A549 (cell line): ENCODE data around the gene TRIM9.

Experiments
- BHLHE40 ChIP-seq: IDR thresholded peaks from 2 replicates; pipeline ENCODE4 v1.6.1; 2012; ENCODE audit warnings: low read depth, low read length, inconsistent platforms
- CHD2 ChIP-seq: fragments of 150-350 bp; IDR thresholded peaks from 2 replicates; pipeline ENCODE4 v1.6.1; 2014; ENCODE audit warnings: low read length; ENCODE audit not compliant: partially characterized antibody
- CTCF ChIP-seq: fragments of >200 bp; sonication (Bioruptor Twin); formaldehyde crosslinking; IDR thresholded peaks from 3 replicates; pipeline ENCODE4 v1.5.1; 2016
- E2F6 ChIP-seq: IDR thresholded peaks from 2 replicates; pipeline ENCODE4 v1.6.1; 2012; ENCODE audit warnings: low read depth, borderline replicate concordance
- EP300 ChIP-seq, 2 experiments: fragments of >200 bp; sonication (Bioruptor Twin); formaldehyde crosslinking; IDR thresholded peaks; 2 replicates in 1 of 2; 3 replicates in 1 of 2; pipeline ENCODE4 v1.6.1; 2016 to 2017
- KDM1A ChIP-seq: fragments of 200-600 bp; sonication (generic); IDR thresholded peaks from 2 replicates; pipeline ENCODE4 v1.6.1; 2016; ENCODE audit warnings: low read depth, mild to moderate bottlenecking
- MAX ChIP-seq: IDR thresholded peaks from 2 replicates; pipeline ENCODE4 v1.6.1; 2012
- PBX3 ChIP-seq: IDR thresholded peaks from 2 replicates; pipeline ENCODE4 v1.6.1; 2012
- PHF8 ChIP-seq: fragments of 200-600 bp; sonication (generic); IDR thresholded peaks from 2 replicates; pipeline ENCODE4 v1.6.1; 2016; ENCODE audit warnings: low read depth, mild to moderate bottlenecking, antibody characterized with exemption, moderate library complexity, borderline replicate concordance
- POLR2A ChIP-seq: IDR thresholded peaks from 2 replicates; pipeline ENCODE4 v1.6.1; 2012; ENCODE audit warnings: mild to moderate bottlenecking, low read length
- USF2 ChIP-seq: fragments of 450-650 bp; IDR thresholded peaks from 2 replicates; pipeline ENCODE4 v1.6.1; 2014; ENCODE audit warnings: antibody characterized with exemption
- ZFP36 ChIP-seq: fragments of 450-650 bp; IDR thresholded peaks from 2 replicates; pipeline ENCODE4 v1.6.1; 2014; ENCODE audit warnings: borderline replicate concordance; ENCODE audit not compliant: partially characterized antibody

- no peak for TF ChIP-seq BHLHE40
- no peak for TF ChIP-seq E2F6
- TF ChIP-seq ZFP36, result no peak
- TF ChIP-seq POLR2A, result no peak
- no peak for TF ChIP-seq EP300 (IDR thresholded peaks at IDR 0.05)
- no peak for TF ChIP-seq PHF8
- no peak for TF ChIP-seq CTCF
- TF ChIP-seq KDM1A, result no peak
- no peak for TF ChIP-seq MAX
- no peak for TF ChIP-seq CHD2
- TF ChIP-seq USF2, result no peak
- TF ChIP-seq PBX3, result no peak
Observed at GRCh38 chr14:51131516-51131915, 36.6 kb upstream of the TRIM9 start.
